Forelimb muscle (tissue), 1 donor: ENCODE measurements around the gene ARG1. TPM values are rescaled to one million over a fixed set of nuclear protein-coding genes. Genes with fewer than 3 reads are reported as not detected.
"Not testable (repeated sequence)": the region's sequence is repeated elsewhere in the genome, so short reads cannot be mapped to it uniquely, and the experiment has no call there.

Experiments
- DNase-seq: peaks from one replicate; pipeline ENCODE4 v3.0.0-alpha.2; 2013; ENCODE audit warnings: low read depth
- polyA plus RNA-seq: library from polyadenylated mRNA; unstranded; fragments of 120-200 nt; gene quantifications from one replicate; pipeline ENCODE4 v1.2.1, GENCODE V29; 2013; ENCODE audit not compliant: insufficient read length

Gene ARG1
- polyA plus RNA-seq, result 0.44 TPM

GRCh38 chr6:131572686-131573415, at the start of gene ARG1:
Gene ARG1 (plus strand): TSS chr6:131573226. CDS start chr6:131573283, 57 bp downstream.
- no peak for DNase-seq

GRCh38 chr6:131523988-131524673, 48.9 kb upstream of the ARG1 start:
- DNase-seq, result no peak

- DNase-seq, result no peak
These were observed 48.2 kb upstream of the ARG1 start for GRCh38 chr6:131524695-131525336.

- DNase-seq, result not testable (repeated sequence)
These were observed 42.1 kb upstream of the ARG1 start for GRCh38 chr6:131530936-131531335.

- DNase-seq, result not testable (repeated sequence)
These were observed 41.3 kb upstream of the ARG1 start for GRCh38 chr6:131531681-131532080.

- no peak for DNase-seq
These were observed 40.4 kb upstream of the ARG1 start for GRCh38 chr6:131532580-131533039.

- not testable (repeated sequence) for DNase-seq
These were observed 34.4 kb upstream of the ARG1 start for GRCh38 chr6:131538615-131539014.

- no peak for DNase-seq
These were observed 27.7 kb upstream of the ARG1 start for GRCh38 chr6:131545317-131545716.

- DNase-seq, result no peak
These were observed 25.5 kb upstream of the ARG1 start for GRCh38 chr6:131547488-131547887.

GRCh38 chr6:131548441-131548840, 24.6 kb upstream of the ARG1 start:
- DNase-seq, result no peak

- DNase-seq, result no peak
These were observed 23.2 kb upstream of the ARG1 start for GRCh38 chr6:131549811-131550210.

GRCh38 chr6:131551902-131552301, 21.1 kb upstream of the ARG1 start:
- no peak for DNase-seq

- no peak for DNase-seq
These were observed 20.5 kb upstream of the ARG1 start for GRCh38 chr6:131552572-131552971.

GRCh38 chr6:131555992-131556391, 17.0 kb upstream of the ARG1 start:
- peak; percentile 19 for DNase-seq

GRCh38 chr6:131558922-131559321, 14.1 kb upstream of the ARG1 start:
- DNase-seq, result no peak

GRCh38 chr6:131561925-131562707, 10.9 kb upstream of the ARG1 start:
- DNase-seq, result no peak

- DNase-seq, result no peak
These were observed 8.0 kb upstream of the ARG1 start for GRCh38 chr6:131565056-131565455.

- no peak for DNase-seq
These were observed 4.3 kb upstream of the ARG1 start for GRCh38 chr6:131568726-131569125.

- no peak for DNase-seq
These were observed 1.1 kb downstream of the ARG1 start for GRCh38 chr6:131574133-131574532.

- DNase-seq, result no peak
These were observed 1.7 kb downstream of the ARG1 start for GRCh38 chr6:131574686-131575085.

- no peak for DNase-seq
These were observed 2.9 kb downstream of the ARG1 start for GRCh38 chr6:131575834-131576478.
